Type B pancreatic cell (in vitro differentiated cells): Measurements from ENCODE around the gene AGAP9. TPM values are rescaled to one million over a fixed set of nuclear protein-coding genes. Genes with fewer than 3 reads are reported as not detected.
A peak's percentile ranks its signal among the peaks of the same experiment; 100 is the strongest.
"Not testable (repeated sequence)": the region's sequence is repeated elsewhere in the genome, so short reads cannot be mapped to it uniquely, and the experiment has no call there.

ENCODE experiments used
- DNase-seq: peaks from one replicate; pipeline ENCODE4 v3.0.0; 2021; ENCODE audit warnings: mixed read lengths; ENCODE audit not compliant: unreplicated experiment; ENCODE audit errors: extremely low spot score
- H3K27ac Mint-ChIP-seq: 2 replicates; pipeline ENCODE4 v1.8.0; 2021; ENCODE audit warnings: mild to moderate bottlenecking, mixed read lengths
- H3K27me3 Mint-ChIP-seq: 2 replicates; pipeline ENCODE4 v1.8.0; 2021; ENCODE audit warnings: mixed read lengths
- H3K36me3 Mint-ChIP-seq: 2 replicates; pipeline ENCODE4 v1.8.0; 2021; ENCODE audit warnings: mixed read lengths
- H3K4me1 Mint-ChIP-seq: one replicate; pipeline ENCODE4 v1.8.0; 2021; ENCODE audit warnings: mixed read lengths; ENCODE audit not compliant: unreplicated experiment
- H3K4me3 Mint-ChIP-seq: 2 replicates; pipeline ENCODE4 v1.8.0; 2021; ENCODE audit warnings: mild to moderate bottlenecking, mixed read lengths
- H3K9me3 Mint-ChIP-seq: 2 replicates; pipeline ENCODE4 v1.8.0; 2021; ENCODE audit warnings: mixed read lengths
- total RNA-seq: library from RNA; stranded (reverse); gene quantifications from 2 replicates; pipeline ENCODE4 v1.2.1, GENCODE V29; 2021; ENCODE audit warnings: low replicate concordance
- TF ChIP-seq, protein P1 (sequence below): fragments of 200-600 bp; sonication (generic); conservative IDR thresholded peaks from 2 replicates; pipeline ENCODE4 v1.5.0; 2021; ENCODE audit warnings: antibody characterized with exemption, mild to moderate bottlenecking

AGAP9 gene
- total RNA-seq, 1 donor from 2014 or later = 14.2 TPM

DNA sequence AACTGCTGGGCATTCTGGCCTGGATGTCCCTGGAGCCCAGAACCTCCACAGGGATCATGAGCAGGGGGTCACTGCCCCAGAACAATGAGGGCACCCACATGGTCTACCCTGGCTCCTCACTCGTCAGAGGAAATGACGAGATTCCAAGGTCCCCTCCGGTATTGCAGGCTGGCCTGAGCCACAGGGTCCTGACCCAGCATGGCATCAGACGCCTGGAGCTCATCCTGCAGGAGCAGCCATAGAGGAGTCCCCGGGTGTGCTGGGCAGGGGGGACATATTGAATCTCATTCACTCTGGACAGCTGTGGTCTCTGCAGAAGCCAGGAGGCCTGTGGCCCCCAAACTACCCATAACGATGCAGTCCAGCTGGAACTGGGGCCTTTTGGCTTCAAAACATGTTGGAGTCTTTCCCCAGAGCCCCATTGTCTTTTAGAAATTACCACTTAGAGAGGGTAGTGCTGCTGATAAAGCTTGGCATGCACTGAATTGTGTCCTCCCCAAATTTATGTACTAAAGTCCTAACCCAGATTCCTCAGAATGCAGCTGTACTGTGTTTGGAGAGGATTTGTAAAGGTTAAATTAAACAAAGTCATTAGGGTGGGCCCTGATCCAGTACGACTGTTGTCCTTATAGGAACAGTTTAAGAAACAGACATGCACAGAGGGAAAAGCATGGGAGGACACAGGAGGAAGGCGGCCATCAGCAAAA, 67.2 kb downstream of the AGAP9 start:
- TF ChIP-seq, protein P1, sequence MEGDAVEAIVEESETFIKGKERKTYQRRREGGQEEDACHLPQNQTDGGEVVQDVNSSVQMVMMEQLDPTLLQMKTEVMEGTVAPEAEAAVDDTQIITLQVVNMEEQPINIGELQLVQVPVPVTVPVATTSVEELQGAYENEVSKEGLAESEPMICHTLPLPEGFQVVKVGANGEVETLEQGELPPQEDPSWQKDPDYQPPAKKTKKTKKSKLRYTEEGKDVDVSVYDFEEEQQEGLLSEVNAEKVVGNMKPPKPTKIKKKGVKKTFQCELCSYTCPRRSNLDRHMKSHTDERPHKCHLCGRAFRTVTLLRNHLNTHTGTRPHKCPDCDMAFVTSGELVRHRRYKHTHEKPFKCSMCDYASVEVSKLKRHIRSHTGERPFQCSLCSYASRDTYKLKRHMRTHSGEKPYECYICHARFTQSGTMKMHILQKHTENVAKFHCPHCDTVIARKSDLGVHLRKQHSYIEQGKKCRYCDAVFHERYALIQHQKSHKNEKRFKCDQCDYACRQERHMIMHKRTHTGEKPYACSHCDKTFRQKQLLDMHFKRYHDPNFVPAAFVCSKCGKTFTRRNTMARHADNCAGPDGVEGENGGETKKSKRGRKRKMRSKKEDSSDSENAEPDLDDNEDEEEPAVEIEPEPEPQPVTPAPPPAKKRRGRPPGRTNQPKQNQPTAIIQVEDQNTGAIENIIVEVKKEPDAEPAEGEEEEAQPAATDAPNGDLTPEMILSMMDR = no peak
- Mint-ChIP-seq H3K36me3 (no peaks in the 10 kb centered on the region), H3K27ac (no peak overlapping the region), H3K4me3 (no peak overlapping the region), H3K9me3 (no peaks in the 10 kb centered on the region), H3K27me3 (peaks cover 9% of the 10 kb centered on the region), H3K4me1 (peaks cover 6% of the 10 kb centered on the region)
- peak; percentile 45 for DNase-seq

DNA sequence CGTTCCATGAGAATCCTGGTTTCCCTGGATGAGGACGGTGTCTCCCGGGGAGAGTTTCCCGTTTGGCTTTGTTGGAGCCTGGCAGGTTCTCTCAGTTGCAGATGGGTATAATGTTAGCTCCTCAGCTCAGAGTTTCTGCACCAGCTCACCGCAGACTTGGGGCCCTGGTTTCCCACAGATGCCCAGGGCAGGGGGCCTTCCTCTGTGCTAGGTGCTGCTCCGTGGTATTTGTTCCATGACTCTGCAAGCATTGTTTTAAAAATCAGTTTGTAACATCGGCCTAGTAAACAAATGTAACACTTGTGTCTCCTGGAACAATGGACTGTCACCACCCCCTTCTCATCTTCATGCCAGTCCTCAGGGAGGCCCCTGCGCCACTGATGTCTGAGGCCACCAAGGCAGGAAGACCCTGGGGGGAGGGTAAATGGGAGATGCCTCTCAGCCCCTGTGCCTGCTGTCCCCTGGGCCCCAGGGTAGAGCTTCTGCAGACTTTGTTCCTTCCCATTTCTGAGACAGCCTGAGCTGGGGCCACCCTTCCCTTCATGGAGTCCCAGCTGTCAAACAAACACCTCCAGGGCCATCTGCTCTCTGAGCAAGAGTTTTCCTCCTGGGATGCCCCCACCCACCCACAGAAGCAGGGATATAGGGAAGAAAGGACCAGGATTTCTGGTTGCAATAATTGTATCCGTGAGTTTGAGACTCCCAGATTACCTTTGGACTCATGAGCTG, 67.9 kb downstream of the AGAP9 start:
- not testable (repeated sequence) for H3K4me3 Mint-ChIP-seq, H3K27me3 Mint-ChIP-seq, H3K27ac Mint-ChIP-seq, H3K4me1 Mint-ChIP-seq, H3K9me3 Mint-ChIP-seq, H3K36me3 Mint-ChIP-seq
- peak; percentile 43 for DNase-seq

DNA sequence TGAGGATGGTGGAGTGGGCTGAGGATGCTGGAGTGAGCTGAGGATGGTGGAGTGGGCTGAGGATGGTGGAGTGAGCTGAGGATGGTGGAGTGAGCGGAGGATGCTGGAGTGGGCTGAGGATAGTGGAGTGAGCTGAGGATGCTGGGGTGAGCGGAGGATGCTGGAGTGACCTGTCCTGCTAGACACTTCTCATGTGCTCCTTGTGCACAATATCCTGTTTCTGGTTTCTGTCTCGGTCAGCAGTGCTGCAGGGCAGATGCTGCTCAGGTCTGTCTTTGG, 68.7 kb downstream of the AGAP9 start:
- Mint-ChIP-seq H3K4me1 (peaks cover 6% of the 10 kb centered on the region), H3K9me3 (no peaks in the 10 kb centered on the region), H3K4me3 (no peak overlapping the region), H3K27me3 (peaks cover 13% of the 10 kb centered on the region), H3K27ac (no peak overlapping the region), H3K36me3 (no peaks in the 10 kb centered on the region)
- DNase-seq = no peak
- TF ChIP-seq, protein P1 = no peak

DNA sequence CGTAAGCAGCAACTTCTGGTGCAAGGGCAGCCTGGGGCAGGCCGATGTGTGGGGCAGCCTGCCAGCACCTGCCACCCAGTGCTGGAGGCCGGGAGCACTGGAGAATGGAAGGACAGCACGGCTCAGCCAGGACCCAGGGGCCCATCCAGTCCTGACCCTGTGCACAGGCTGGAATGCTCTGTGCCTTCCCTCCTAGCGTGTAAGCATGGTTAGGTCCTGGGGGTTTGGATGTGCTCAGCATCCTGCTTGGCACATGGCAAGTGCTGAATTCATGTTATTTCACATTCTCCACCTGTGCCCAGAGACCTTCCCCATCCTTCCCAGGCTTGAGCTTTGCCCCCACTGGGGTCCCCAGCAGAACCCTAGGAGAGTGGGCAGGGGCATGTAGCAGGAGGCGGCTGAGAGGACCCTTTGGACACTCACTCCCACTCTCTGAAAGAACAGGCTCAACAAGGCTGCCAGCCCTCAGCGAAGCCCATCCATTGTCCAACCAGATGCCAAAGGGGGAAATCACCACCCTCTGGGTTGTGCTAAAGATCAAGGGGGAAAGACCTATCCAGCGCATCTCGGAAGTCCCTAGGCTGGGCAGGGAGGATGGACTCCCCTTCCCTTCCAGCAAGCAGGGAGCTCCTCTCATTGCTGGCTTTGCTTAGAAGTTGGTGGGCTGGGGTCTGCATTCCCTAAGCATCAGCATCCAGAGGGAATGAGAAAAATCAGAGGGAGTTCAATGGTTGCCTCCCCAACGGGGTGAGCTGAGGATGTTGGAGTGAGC, 69.2 kb downstream of the AGAP9 start:
- H3K9me3 Mint-ChIP-seq = no peaks in the 10 kb centered on the region

DNA sequence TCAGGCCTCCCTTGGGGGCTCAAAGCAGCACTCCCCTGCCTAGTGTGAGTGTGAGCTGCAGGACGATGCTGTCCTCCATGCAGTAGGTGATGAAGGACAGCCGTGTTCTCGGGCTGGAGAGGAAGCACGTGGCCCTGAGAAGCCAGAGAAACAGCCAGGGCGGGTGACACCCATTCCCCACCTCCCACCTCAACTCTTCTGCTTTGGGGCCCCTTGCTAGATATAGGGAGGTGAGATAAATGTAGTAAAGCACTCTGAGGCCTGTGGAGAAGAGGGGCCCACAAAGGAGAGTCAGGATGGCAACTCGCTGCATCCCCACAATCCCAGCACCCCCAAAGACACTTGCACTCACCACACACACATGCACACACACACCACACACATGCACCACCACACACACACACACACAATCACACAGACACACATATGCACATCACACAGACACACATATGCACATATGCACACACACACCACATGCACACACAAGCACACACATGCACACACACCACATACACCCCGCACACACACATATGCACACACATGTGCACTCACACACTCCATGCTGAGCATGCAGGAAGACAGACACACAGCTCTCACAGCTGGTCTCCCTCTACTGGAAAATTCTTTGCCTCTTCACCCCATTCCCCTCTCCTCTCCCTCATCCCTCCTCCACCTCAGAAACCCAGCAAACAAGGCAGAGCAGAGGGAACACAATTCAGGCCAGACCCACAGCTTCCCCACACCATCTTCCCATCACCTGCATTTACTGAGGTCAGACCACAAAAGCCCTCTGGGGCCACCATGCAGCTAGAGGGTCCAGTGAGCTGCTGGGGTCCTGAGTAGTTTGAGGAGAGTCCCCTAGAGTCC, 70.1 kb downstream of the AGAP9 start:
- TF ChIP-seq, protein P1 = no peak
- Mint-ChIP-seq H3K9me3 (no peaks in the 10 kb centered on the region), H3K4me3 (no peak overlapping the region), H3K27ac (peak overlapping the region; percentile 52), H3K27me3 (peaks cover 13% of the 10 kb centered on the region), H3K36me3 (no peaks in the 10 kb centered on the region), H3K4me1 (peaks cover 6% of the 10 kb centered on the region)
- no peak for DNase-seq

More for the DNA sequence above, 69.2 kb downstream of the AGAP9 start:
- Mint-ChIP-seq H3K27me3 (peaks cover 13% of the 10 kb centered on the region), H3K4me1 (peaks cover 6% of the 10 kb centered on the region), H3K36me3 (no peaks in the 10 kb centered on the region), H3K4me3 (no peak overlapping the region), H3K27ac (no peak overlapping the region)
- TF ChIP-seq, protein P1 = no peak
- peak; percentile 50 for DNase-seq
